SK-N-SH (cell line): Measurements from ENCODE around the gene LARP4. TPM values are rescaled to one million over a fixed set of nuclear protein-coding genes. Genes with fewer than 3 reads are reported as not detected.

ENCODE experiments used
- CTCF ChIA-PET: fragments of 300-600, 350-600 bp; formaldehyde crosslinking; extraction: SDS; loops from one replicate; lab custom pipeline; 2021; lab: Yijun Ruan, JAX
- POLR2A ChIA-PET: fragments of 350-600 bp; sonication (Branson Sonifier 250); formaldehyde crosslinking; extraction: SDS; loops from one replicate; lab custom pipeline; 2020; ENCODE audit warnings: antibody characterized with exemption, inconsistent platforms; lab: Yijun Ruan, JAX
- DNase-seq: peaks from one replicate; pipeline ENCODE4 v3.0.0; 2012
- H2AFZ ChIP-seq: fragments of 200-600 bp; sonication (generic); 2 replicates; pipeline ENCODE4 v1.8.1; 2016; ENCODE audit warnings: antibody characterized with exemption, mild to moderate bottlenecking, low read depth
- H3F3A ChIP-seq: fragments of 200-600 bp; sonication (generic); replicated peaks from 2 replicates; pipeline ENCODE3; 2016; ENCODE audit warnings: antibody characterized with exemption, mild to moderate bottlenecking; ENCODE audit not compliant: insufficient read depth
- H3K27ac ChIP-seq, 2 experiments: fragments of 200-500 bp in 1 of 2; fragments of 200-600 bp in 1 of 2; sonication (Bioruptor generic) in 1 of 2; sonication (generic), shearing (Covaris generic) in 1 of 2; 2 replicates each; pipeline versions ENCODE4 v1.5.1 to v1.6.1; 2014 to 2016; ENCODE audit warnings: low read depth in 2 of 2, inconsistent platforms in 1 of 2, low read length in 1 of 2, mild to moderate bottlenecking in 1 of 2, mixed read lengths in 1 of 2
- H3K27me3 ChIP-seq: fragments of 200-600 bp; sonication (generic), shearing (Covaris generic); 2 replicates; pipeline ENCODE4 v1.6.1; 2016; ENCODE audit warnings: mixed run types; ENCODE audit not compliant: insufficient read depth
- H3K36me3 ChIP-seq, 2 experiments: fragments of 200-500 bp in 1 of 2; fragments of 200-600 bp in 1 of 2; sonication (Bioruptor generic) in 1 of 2; sonication (generic) in 1 of 2; replicated peaks in 1 of 2; 2 replicates each; pipeline versions ENCODE3 to v1.5.1; 2014 to 2016; ENCODE audit warnings: low read length in 1 of 2, mild to moderate bottlenecking in 1 of 2; ENCODE audit not compliant: insufficient read depth in 2 of 2, control insufficient read depth in 1 of 2
- H3K4me1 ChIP-seq, 2 experiments: fragments of 200-500 bp in 1 of 2; fragments of 200-600 bp in 1 of 2; sonication (Bioruptor generic) in 1 of 2; sonication (generic), shearing (Covaris generic) in 1 of 2; 2 replicates each; pipeline versions ENCODE4 v1.5.1 to v1.6.1; 2014 to 2016; ENCODE audit warnings: low read depth in 1 of 2, low read length in 1 of 2, mixed run types in 1 of 2; ENCODE audit not compliant: insufficient read depth in 2 of 2, control insufficient read depth in 1 of 2
- H3K4me2 ChIP-seq: fragments of 200-600 bp; sonication (generic), shearing (Covaris generic); 2 replicates; pipeline ENCODE4 v1.6.1; 2017; ENCODE audit warnings: mixed run types
- H3K4me3 ChIP-seq, 2 experiments: fragments of 200-500 bp in 1 of 2; fragments of 200-600 bp in 1 of 2; sonication (Bioruptor generic) in 1 of 2; sonication (generic), shearing (Covaris generic) in 1 of 2; 2 replicates each; pipeline versions ENCODE4 v1.5.1 to v1.8.1; 2014 to 2016; ENCODE audit warnings: low read depth in 2 of 2, inconsistent platforms in 1 of 2, low read length in 1 of 2, mild to moderate bottlenecking in 1 of 2, mixed read lengths in 1 of 2, moderate library complexity in 1 of 2
- H3K79me2 ChIP-seq: fragments of 200-600 bp; sonication (generic); 2 replicates; pipeline ENCODE4 v1.8.1; 2017; ENCODE audit warnings: mild to moderate bottlenecking; ENCODE audit not compliant: insufficient read depth
- H3K9ac ChIP-seq: fragments of 200-600 bp; sonication (generic); 2 replicates; pipeline ENCODE4 v1.6.1; 2017; ENCODE audit warnings: mixed run types
- H3K9me2 ChIP-seq: fragments of 200-600 bp; sonication (generic); 2 replicates; pipeline ENCODE4 v1.6.1; 2017; ENCODE audit warnings: mixed run types
- H3K9me3 ChIP-seq: fragments of 200-600 bp; sonication (generic); 2 replicates; pipeline ENCODE4 v1.6.1; 2017; ENCODE audit warnings: mixed run types, mild to moderate bottlenecking, moderate library complexity
- H4K20me1 ChIP-seq: fragments of 200-600 bp; sonication (generic); 2 replicates; pipeline ENCODE4 v1.6.1; 2017; ENCODE audit warnings: mild to moderate bottlenecking, mixed run types; ENCODE audit not compliant: insufficient read depth
- EZH2phosphoT487 ChIP-seq: fragments of 200-600 bp; sonication (generic); IDR thresholded peaks from 2 replicates; pipeline ENCODE4 v1.6.1; 2017; ENCODE audit warnings: low read depth, mixed run types, mild to moderate bottlenecking, antibody characterized with exemption, moderate library complexity, borderline replicate concordance
- FOSL2 ChIP-seq: IDR thresholded peaks from 2 replicates; pipeline ENCODE4 v1.4.0; 2012; ENCODE audit warnings: low read depth, mild to moderate bottlenecking, moderate library complexity, borderline replicate concordance
- FOXM1 ChIP-seq: IDR thresholded peaks from 2 replicates; pipeline ENCODE4 v1.4.0; 2012; ENCODE audit warnings: low read depth, mild to moderate bottlenecking
- GATA2 ChIP-seq: sonication (generic); formaldehyde crosslinking; IDR thresholded peaks from 2 replicates; pipeline ENCODE4 v1.5.0; 2020; ENCODE audit warnings: mild to moderate bottlenecking, missing genetic modification reagents
- MEF2A ChIP-seq: IDR thresholded peaks from 2 replicates; pipeline ENCODE4 v1.4.0; 2012; ENCODE audit warnings: low read depth, borderline replicate concordance
- NRF1 ChIP-seq: IDR thresholded peaks from 2 replicates; pipeline ENCODE4 v1.6.1; 2012; ENCODE audit warnings: low read depth, mild to moderate bottlenecking, low read length
- POLR2AphosphoS5 ChIP-seq: IDR thresholded peaks from 2 replicates; pipeline ENCODE4 v1.6.1; 2012; ENCODE audit warnings: low read depth, low read length
- SMC3 ChIP-seq: IDR thresholded peaks from 2 replicates; pipeline ENCODE4 v1.6.1; 2012; ENCODE audit warnings: low read depth, low read length, improper control_type of control experiment
- TAF1 ChIP-seq: IDR thresholded peaks from 2 replicates; pipeline ENCODE4 v1.6.1; 2012; ENCODE audit warnings: low read depth, mild to moderate bottlenecking, low read length, moderate library complexity, borderline replicate concordance
- TEAD4 ChIP-seq: IDR thresholded peaks from 2 replicates; pipeline ENCODE4 v1.4.0; 2012; ENCODE audit warnings: mild to moderate bottlenecking, borderline replicate concordance; ENCODE audit not compliant: insufficient read depth
- YY1 ChIP-seq: IDR thresholded peaks from 2 replicates; pipeline ENCODE4 v1.4.0; 2012; ENCODE audit warnings: low read depth, mild to moderate bottlenecking
- WGBS: methylation state at CpG from one replicate; pipeline ENCODE4 v1.1.6; 2017; ENCODE audit warnings: low lambda C conversion rate; 5-methylcytosine and 5-hydroxymethylcytosine counted together
- polyA plus RNA-seq, 3 experiments: library from polyadenylated mRNA; depleted of rRNA; stranded (reverse); fragments of >200 nt; gene quantifications; 2 replicates each; pipeline ENCODE4 v1.2.3, GENCODE V29; 2012
- TF ChIP-seq, protein P1 (sequence below): fragments of 200-600 bp; sonication (generic); IDR thresholded peaks from 2 replicates; pipeline ENCODE4 v1.6.1; 2017; ENCODE audit warnings: antibody characterized with exemption, mild to moderate bottlenecking, moderate library complexity
- TF ChIP-seq, protein P2 (sequence below): IDR thresholded peaks from 2 replicates; pipeline ENCODE4 v1.4.0; 2012; ENCODE audit warnings: low read depth, borderline replicate concordance
- TF ChIP-seq, protein P3 (sequence below): IDR thresholded peaks from 2 replicates; pipeline ENCODE4 v1.4.0; 2012; ENCODE audit warnings: low read depth

LARP4 gene
- polyA plus RNA-seq, 1 of the 3 experiments (the other 2 are of a cell fraction) = 10.8 TPM

DNA sequence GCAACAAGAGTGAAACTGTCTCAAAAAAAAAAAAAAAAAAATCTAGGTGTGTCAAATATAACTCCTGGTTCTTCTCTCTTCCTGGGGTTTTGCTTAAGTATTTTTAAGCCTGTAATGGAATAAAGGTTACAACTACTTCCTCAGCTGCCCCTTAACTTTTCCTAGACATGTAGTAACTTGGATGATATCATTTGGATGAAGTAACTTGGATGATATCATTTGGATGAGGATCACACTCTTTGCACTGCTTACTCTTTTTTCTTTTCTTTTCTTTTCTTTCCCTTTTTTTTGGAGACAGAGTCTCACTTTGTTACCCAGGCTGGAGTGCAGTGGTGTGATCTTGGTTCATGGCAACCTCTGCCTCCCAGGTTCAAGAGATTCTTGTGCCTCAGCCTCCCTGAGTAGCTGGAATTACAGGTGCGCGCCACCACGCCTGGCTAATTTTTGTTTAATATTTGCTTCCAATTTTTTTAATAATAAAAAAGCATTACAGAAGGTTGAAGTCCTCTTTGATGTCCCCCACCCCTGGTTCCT lies 3.5 kb upstream of the LARP4 start:
- Histone ChIP-seq H3K27me3 (no peaks in the 10 kb centered on the region), H4K20me1 (peaks cover under 1% of the 10 kb centered on the region; the same call in 1 of the 2 replicates), H3K4me1 (no peaks in the 10 kb centered on the region; a peak in 1 of 4 replicates), H3K9me2 (no peaks in the 10 kb centered on the region), H3K79me2 (peaks cover 12% of the 10 kb centered on the region), H3K36me3 (no peaks in the 10 kb centered on the region), H3F3A (peaks cover 18% of the 10 kb centered on the region), H2AFZ (no peak overlapping the region), H3K4me2 (no peak overlapping the region), H3K27ac (peak overlapping the region in 1 of 2 experiments; percentile 47; a peak in 2 of 4 replicates), H3K4me3 (no peak overlapping the region), H3K9me3 (no peaks in the 10 kb centered on the region), H3K9ac (no peak overlapping the region)
- POLR2A ChIA-PET = no interaction called here
- no peak for DNase-seq
- no peak for TF ChIP-seq EZH2phosphoT487
- no peak for TF ChIP-seq NRF1
- TF ChIP-seq, protein P1, sequence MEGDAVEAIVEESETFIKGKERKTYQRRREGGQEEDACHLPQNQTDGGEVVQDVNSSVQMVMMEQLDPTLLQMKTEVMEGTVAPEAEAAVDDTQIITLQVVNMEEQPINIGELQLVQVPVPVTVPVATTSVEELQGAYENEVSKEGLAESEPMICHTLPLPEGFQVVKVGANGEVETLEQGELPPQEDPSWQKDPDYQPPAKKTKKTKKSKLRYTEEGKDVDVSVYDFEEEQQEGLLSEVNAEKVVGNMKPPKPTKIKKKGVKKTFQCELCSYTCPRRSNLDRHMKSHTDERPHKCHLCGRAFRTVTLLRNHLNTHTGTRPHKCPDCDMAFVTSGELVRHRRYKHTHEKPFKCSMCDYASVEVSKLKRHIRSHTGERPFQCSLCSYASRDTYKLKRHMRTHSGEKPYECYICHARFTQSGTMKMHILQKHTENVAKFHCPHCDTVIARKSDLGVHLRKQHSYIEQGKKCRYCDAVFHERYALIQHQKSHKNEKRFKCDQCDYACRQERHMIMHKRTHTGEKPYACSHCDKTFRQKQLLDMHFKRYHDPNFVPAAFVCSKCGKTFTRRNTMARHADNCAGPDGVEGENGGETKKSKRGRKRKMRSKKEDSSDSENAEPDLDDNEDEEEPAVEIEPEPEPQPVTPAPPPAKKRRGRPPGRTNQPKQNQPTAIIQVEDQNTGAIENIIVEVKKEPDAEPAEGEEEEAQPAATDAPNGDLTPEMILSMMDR = no peak
- TF ChIP-seq YY1 = no peak
- TF ChIP-seq FOXM1 = no peak
- TF ChIP-seq SMC3 = no peak
- no peak for TF ChIP-seq MEF2A
- TF ChIP-seq, protein P2, sequence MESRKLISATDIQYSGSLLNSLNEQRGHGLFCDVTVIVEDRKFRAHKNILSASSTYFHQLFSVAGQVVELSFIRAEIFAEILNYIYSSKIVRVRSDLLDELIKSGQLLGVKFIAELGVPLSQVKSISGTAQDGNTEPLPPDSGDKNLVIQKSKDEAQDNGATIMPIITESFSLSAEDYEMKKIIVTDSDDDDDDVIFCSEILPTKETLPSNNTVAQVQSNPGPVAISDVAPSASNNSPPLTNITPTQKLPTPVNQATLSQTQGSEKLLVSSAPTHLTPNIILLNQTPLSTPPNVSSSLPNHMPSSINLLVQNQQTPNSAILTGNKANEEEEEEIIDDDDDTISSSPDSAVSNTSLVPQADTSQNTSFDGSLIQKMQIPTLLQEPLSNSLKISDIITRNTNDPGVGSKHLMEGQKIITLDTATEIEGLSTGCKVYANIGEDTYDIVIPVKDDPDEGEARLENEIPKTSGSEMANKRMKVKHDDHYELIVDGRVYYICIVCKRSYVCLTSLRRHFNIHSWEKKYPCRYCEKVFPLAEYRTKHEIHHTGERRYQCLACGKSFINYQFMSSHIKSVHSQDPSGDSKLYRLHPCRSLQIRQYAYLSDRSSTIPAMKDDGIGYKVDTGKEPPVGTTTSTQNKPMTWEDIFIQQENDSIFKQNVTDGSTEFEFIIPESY = no peak
- TF ChIP-seq POLR2AphosphoS5 = no peak
- no peak for TF ChIP-seq TEAD4
- no peak for TF ChIP-seq FOSL2
- TF ChIP-seq, protein P3, sequence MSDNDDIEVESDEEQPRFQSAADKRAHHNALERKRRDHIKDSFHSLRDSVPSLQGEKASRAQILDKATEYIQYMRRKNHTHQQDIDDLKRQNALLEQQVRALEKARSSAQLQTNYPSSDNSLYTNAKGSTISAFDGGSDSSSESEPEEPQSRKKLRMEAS = no peak
- TF ChIP-seq TAF1 = no peak
- no peak for TF ChIP-seq GATA2 (CRISPR knock-in tag)
- CTCF ChIA-PET = no interaction called here
- WGBS = 99% methylated on average over 3 of the region's 3 CpGs
